Mesodermal cell (in vitro differentiated cells): ENCODE measurements around the gene N4BP2.
A peak's percentile ranks its signal among the peaks of the same experiment; 100 is the strongest.
"Not testable (repeated sequence)": the region's sequence is repeated elsewhere in the genome, so short reads cannot be mapped to it uniquely, and the experiment has no call there.

Experiments used
- H3K27ac ChIP-seq: 2 replicates; pipeline ENCODE4 v1.7.0; 2013; ENCODE audit warnings: mild to moderate bottlenecking, low read depth, low read length, moderate library complexity; ENCODE audit not compliant: severe bottlenecking
- H3K36me3 ChIP-seq: 2 replicates; pipeline ENCODE4 v1.7.1; 2013; ENCODE audit warnings: mild to moderate bottlenecking, low read length, moderate library complexity; ENCODE audit not compliant: control insufficient read depth, insufficient read depth
- H3K4me1 ChIP-seq: one replicate; pipeline ENCODE4 v1.7.1; 2013; ENCODE audit warnings: mild to moderate bottlenecking, low read length; ENCODE audit not compliant: insufficient read depth, control insufficient read depth, poor library complexity, severe bottlenecking
- H3K4me3 ChIP-seq: 2 replicates; pipeline ENCODE4 v1.7.0; 2013; ENCODE audit warnings: low read length, control low read depth, mild to moderate bottlenecking; ENCODE audit not compliant: insufficient read depth, poor library complexity, severe bottlenecking; ENCODE audit errors: extremely low read depth
- H3K9me3 ChIP-seq: 2 replicates; pipeline ENCODE4 v1.7.1; 2013; ENCODE audit warnings: mild to moderate bottlenecking, low read length, moderate library complexity; ENCODE audit not compliant: control insufficient read depth
- WGBS, 2 experiments: methylation state at CpG; one replicate each; pipeline ENCODE4 v1.1.5; 2013; ENCODE audit warnings: missing lambda C conversion rate in 2 of 2; ENCODE audit not compliant: insufficient coverage in 2 of 2; 5-methylcytosine and 5-hydroxymethylcytosine counted together

The N4BP2 gene

GRCh38 chr4:40087799-40088366, 31.2 kb downstream of the N4BP2 start:
- Histone ChIP-seq H3K4me3 (no peak overlapping the region), H3K36me3 (peaks cover 20% of the 10 kb centered on the region), H3K27ac (no peak overlapping the region), H3K4me1 (no peaks in the 10 kb centered on the region), H3K9me3 (no peaks in the 10 kb centered on the region)
- 88 to 94% methylated on average over 5 to 6 of the region's 10 CpGs for WGBS, 2 experiments

GRCh38 chr4:40093400-40093799, 36.8 kb downstream of the N4BP2 start:
- not testable (repeated sequence) for H3K4me3 ChIP-seq, H3K27ac ChIP-seq, H3K4me1 ChIP-seq, H3K36me3 ChIP-seq, H3K9me3 ChIP-seq
- WGBS, 2 experiments: 83 to 92% methylated on average over 8 of the region's 10 CpGs

GRCh38 chr4:40099010-40099409, 42.4 kb downstream of the N4BP2 start:
- Histone ChIP-seq H3K9me3 (no peaks in the 10 kb centered on the region), H3K36me3 (peaks cover 24% of the 10 kb centered on the region), H3K4me1 (no peaks in the 10 kb centered on the region), H3K27ac (no peak overlapping the region), H3K4me3 (no peak overlapping the region)
- 86 to 97% methylated on average over 3 to 6 of the region's 8 CpGs for WGBS, 2 experiments

- H3K4me3 ChIP-seq, H3K4me1 ChIP-seq, H3K9me3 ChIP-seq, H3K27ac ChIP-seq: not testable (repeated sequence)
- 100% methylated on average over 3 to 4 of the region's 4 CpGs for WGBS, 2 experiments
- peaks cover 75% of the 10 kb centered on the region for H3K36me3 ChIP-seq
Measured at GRCh38 chr4:40107150-40107549, 50.5 kb downstream of the N4BP2 start.

- Histone ChIP-seq H3K9me3 (no peaks in the 10 kb centered on the region), H3K4me3 (no peak overlapping the region), H3K4me1 (no peaks in the 10 kb centered on the region), H3K27ac (no peak overlapping the region), H3K36me3 (peaks cover 65% of the 10 kb centered on the region)
- WGBS, 2 experiments: 91 to 100% methylated on average over 2 to 3 of the region's 3 CpGs
Measured at GRCh38 chr4:40112027-40112792, 55.6 kb downstream of the N4BP2 start.

- Histone ChIP-seq H3K27ac (no peak overlapping the region), H3K36me3 (peaks cover 62% of the 10 kb centered on the region), H3K4me1 (no peaks in the 10 kb centered on the region), H3K4me3 (no peak overlapping the region), H3K9me3 (no peaks in the 10 kb centered on the region)
- no CpG with 5 or more reads among the region's 1 CpG for WGBS, 2 experiments
Measured at GRCh38 chr4:40114206-40114605, 57.6 kb downstream of the N4BP2 start.

- Histone ChIP-seq H3K9me3 (no peaks in the 10 kb centered on the region), H3K36me3 (peaks cover 48% of the 10 kb centered on the region), H3K4me3 (no peak overlapping the region), H3K4me1 (peaks cover 12% of the 10 kb centered on the region), H3K27ac (no peak overlapping the region)
- no CpG with 5 or more reads among the region's 1 CpG for whole genome bisulfite sequencing, 2 experiments
Measured at GRCh38 chr4:40118861-40119260, 62.2 kb downstream of the N4BP2 start.

GRCh38 chr4:40119344-40119743, 62.7 kb downstream of the N4BP2 start:
- peaks cover 51% of the 10 kb centered on the region for H3K36me3 ChIP-seq
- 61% methylated on average over 2 of the region's 3 CpGs; no CpG with 5 or more reads in 1 of the 2 experiments for WGBS, 2 experiments
- H3K27ac ChIP-seq: no peak overlapping the region
- no peaks in the 10 kb centered on the region for H3K9me3 ChIP-seq
- H3K4me3 ChIP-seq: no peak overlapping the region
- H3K4me1 ChIP-seq: peaks cover 12% of the 10 kb centered on the region

GRCh38 chr4:40121515-40121914, 64.9 kb downstream of the N4BP2 start:
- Histone ChIP-seq H3K9me3 (no peaks in the 10 kb centered on the region), H3K4me3 (no peak overlapping the region), H3K27ac (peak overlapping the region; percentile 79), H3K36me3 (peaks cover 65% of the 10 kb centered on the region), H3K4me1 (peaks cover 12% of the 10 kb centered on the region)
- 73 to 81% methylated on average over 2 to 3 of the region's 4 CpGs for WGBS, 2 experiments

- Histone ChIP-seq H3K4me3 (no peak overlapping the region), H3K4me1 (peaks cover 12% of the 10 kb centered on the region), H3K27ac (no peak overlapping the region), H3K36me3 (peaks cover 68% of the 10 kb centered on the region), H3K9me3 (no peaks in the 10 kb centered on the region)
- WGBS, 2 experiments: no CpG with 5 or more reads among the region's 1 CpG
Measured at GRCh38 chr4:40122941-40123340, 66.3 kb downstream of the N4BP2 start.

GRCh38 chr4:40124690-40125089, 68.0 kb downstream of the N4BP2 start:
- H3K4me3 ChIP-seq: no peak overlapping the region
- peaks cover 67% of the 10 kb centered on the region for H3K36me3 ChIP-seq

More at GRCh38 chr4:40124690-40125089, 68.0 kb downstream of the N4BP2 start:
- Histone ChIP-seq H3K9me3 (no peaks in the 10 kb centered on the region), H3K27ac (no peak overlapping the region), H3K4me1 (peaks cover 12% of the 10 kb centered on the region)
